K562 (cell line): Measurements from ENCODE around the gene CREB3L2. TPM values are rescaled to one million over a fixed set of nuclear protein-coding genes. Genes with fewer than 3 reads are reported as not detected.

Source experiments
- CREM ChIP-seq: IDR thresholded peaks from 2 replicates; pipeline ENCODE4 v1.6.1; 2014; ENCODE audit warnings: antibody characterized with exemption, low read depth
- CSDE1 ChIP-seq, 2 experiments: fragments of 450-650 bp; IDR thresholded peaks; 2 replicates each; pipeline ENCODE4 v1.6.1; 2016; ENCODE audit warnings: mild to moderate bottlenecking in 1 of 2
- HNRNPK ChIP-seq: fragments of 200-400 bp; formaldehyde crosslinking; IDR thresholded peaks from one replicate; pipeline ENCODE4 v1.6.1; 2018; ENCODE audit warnings: mild to moderate bottlenecking, low read depth, low read length; ENCODE audit not compliant: poor library complexity, severe bottlenecking
- KAT2B ChIP-seq: IDR thresholded peaks from one replicate; pipeline ENCODE4 v1.6.1; 2012; ENCODE audit warnings: low read depth, mild to moderate bottlenecking, control low read depth, inconsistent platforms, low read length, moderate library complexity
- NBN ChIP-seq: fragments of 450-650 bp; IDR thresholded peaks from 2 replicates; pipeline ENCODE4 v1.6.1; 2016; ENCODE audit warnings: low read depth, mild to moderate bottlenecking
- PHF20 ChIP-seq: fragments of 450-650 bp; IDR thresholded peaks from 2 replicates; pipeline ENCODE4 v1.6.1; 2018; ENCODE audit not compliant: partially characterized antibody
- POLR2B ChIP-seq: fragments of 450-650 bp; IDR thresholded peaks from 2 replicates; pipeline ENCODE4 v1.6.1; 2018; ENCODE audit warnings: low read depth; ENCODE audit not compliant: partially characterized antibody
- RBM34 ChIP-seq: fragments of 200-400 bp; formaldehyde crosslinking; IDR thresholded peaks from 2 replicates; pipeline ENCODE4 v1.6.1; 2018; ENCODE audit warnings: low read length, borderline replicate concordance; ENCODE audit not compliant: insufficient read depth
- TCF3 ChIP-seq: sonication (generic); formaldehyde crosslinking; IDR thresholded peaks from 2 replicates; pipeline ENCODE4 v1.4.0; 2020; ENCODE audit warnings: mild to moderate bottlenecking, missing genetic modification reagents
- ZBTB9 ChIP-seq: fragments of 450-650 bp; formaldehyde crosslinking; IDR thresholded peaks from 2 replicates; pipeline ENCODE4 v1.4.0; 2020; ENCODE audit warnings: mild to moderate bottlenecking, moderate library complexity
- ZNF408 ChIP-seq: fragments of 250-450 bp; sonication (Bioruptor Pico); IDR thresholded peaks from 2 replicates; pipeline ENCODE4 v1.4.0; 2020; ENCODE audit warnings: low read depth, mild to moderate bottlenecking, moderate library complexity
- ZNF717 ChIP-seq: fragments of 250-450 bp; sonication (Bioruptor Pico); IDR thresholded peaks from 2 replicates; pipeline ENCODE4 v1.5.0; 2021
- polyA plus RNA-seq, 8 experiments: library from polyadenylated mRNA; depleted of rRNA in 4 of 8; stranded (reverse) in 5 of 8; unstranded in 3 of 8; fragments of >200 nt; fragmentation: Nextera tagmentation in 2 of 8; fragmentation: Illumina TruSeq in 1 of 8; extraction: Ambion mirVana in 2 of 8; extraction: Trizol in 1 of 8; gene quantifications; 2 replicates each; pipeline versions ENCODE4 v1.2.1 to v1.2.3, GENCODE V29; 2011 to 2014; ENCODE audit warnings: inconsistent platforms in 1 of 8, missing spikeins in 1 of 8
- total RNA-seq, 7 experiments: library from RNA; depleted of rRNA in 6 of 7; stranded (reverse); fragments of >200 nt in 6 of 7; fragmentation: Illumina TruSeq in 2 of 7; extraction: Trizol in 2 of 7; gene quantifications; 2 replicates each; pipeline versions ENCODE4 v1.2.1 to v1.2.3, GENCODE V29; 2011 to 2021; ENCODE audit warnings: low replicate concordance in 1 of 7
- TF ChIP-seq, protein P1 (sequence below): fragments of 450-650 bp; IDR thresholded peaks from 2 replicates; pipeline ENCODE4 v1.6.1; 2016
- TF ChIP-seq, protein P2 (sequence below), 3 experiments: fragments of 200-800 bp in 1 of 3; fragments of 250-450 bp in 1 of 3; fragments of 450-650 bp in 1 of 3; sonication (Bioruptor Pico) in 1 of 3; sonication (Bioruptor generic) in 1 of 3; formaldehyde crosslinking in 1 of 3; IDR thresholded peaks; 2 replicates each; pipeline versions ENCODE4 v1.6.1 to v1.8.0; 2016 to 2022; ENCODE audit warnings: mild to moderate bottlenecking in 2 of 3, missing genetic modification characterization in 2 of 3, missing compliant biosample characterization in 1 of 3, moderate library complexity in 1 of 3

The CREB3L2 gene
- total and polyA plus RNA-seq, 9 of the 15 experiments (the other 6 are each of a cell fraction or from before 2014, with no cell fraction given): 7.1 to 45.6 (median 15.8) TPM

GRCh38 chr7:137890449-137890921 lies 111.4 kb downstream of the CREB3L2 start (continued):
- no peak for TF ChIP-seq NBN
- TF ChIP-seq RBM34: no peak
- no peak for TF ChIP-seq CSDE1 (IDR thresholded peaks at IDR 0.05)
- no peak for TF ChIP-seq ZBTB9 (CRISPR knock-in tag)
- no peak for TF ChIP-seq PHF20
- TF ChIP-seq TCF3 (CRISPR knock-in tag): peak; percentile 30; the same call in 1 of the 2 replicates
- no peak for TF ChIP-seq POLR2B
- TF ChIP-seq, protein P1, sequence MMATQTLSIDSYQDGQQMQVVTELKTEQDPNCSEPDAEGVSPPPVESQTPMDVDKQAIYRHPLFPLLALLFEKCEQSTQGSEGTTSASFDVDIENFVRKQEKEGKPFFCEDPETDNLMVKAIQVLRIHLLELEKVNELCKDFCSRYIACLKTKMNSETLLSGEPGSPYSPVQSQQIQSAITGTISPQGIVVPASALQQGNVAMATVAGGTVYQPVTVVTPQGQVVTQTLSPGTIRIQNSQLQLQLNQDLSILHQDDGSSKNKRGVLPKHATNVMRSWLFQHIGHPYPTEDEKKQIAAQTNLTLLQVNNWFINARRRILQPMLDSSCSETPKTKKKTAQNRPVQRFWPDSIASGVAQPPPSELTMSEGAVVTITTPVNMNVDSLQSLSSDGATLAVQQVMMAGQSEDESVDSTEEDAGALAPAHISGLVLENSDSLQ: peak; percentile 61
- TF ChIP-seq CREM: peak; percentile 85
- no peak for TF ChIP-seq ZNF408 (CRISPR knock-in tag)
- TF ChIP-seq, protein P2, sequence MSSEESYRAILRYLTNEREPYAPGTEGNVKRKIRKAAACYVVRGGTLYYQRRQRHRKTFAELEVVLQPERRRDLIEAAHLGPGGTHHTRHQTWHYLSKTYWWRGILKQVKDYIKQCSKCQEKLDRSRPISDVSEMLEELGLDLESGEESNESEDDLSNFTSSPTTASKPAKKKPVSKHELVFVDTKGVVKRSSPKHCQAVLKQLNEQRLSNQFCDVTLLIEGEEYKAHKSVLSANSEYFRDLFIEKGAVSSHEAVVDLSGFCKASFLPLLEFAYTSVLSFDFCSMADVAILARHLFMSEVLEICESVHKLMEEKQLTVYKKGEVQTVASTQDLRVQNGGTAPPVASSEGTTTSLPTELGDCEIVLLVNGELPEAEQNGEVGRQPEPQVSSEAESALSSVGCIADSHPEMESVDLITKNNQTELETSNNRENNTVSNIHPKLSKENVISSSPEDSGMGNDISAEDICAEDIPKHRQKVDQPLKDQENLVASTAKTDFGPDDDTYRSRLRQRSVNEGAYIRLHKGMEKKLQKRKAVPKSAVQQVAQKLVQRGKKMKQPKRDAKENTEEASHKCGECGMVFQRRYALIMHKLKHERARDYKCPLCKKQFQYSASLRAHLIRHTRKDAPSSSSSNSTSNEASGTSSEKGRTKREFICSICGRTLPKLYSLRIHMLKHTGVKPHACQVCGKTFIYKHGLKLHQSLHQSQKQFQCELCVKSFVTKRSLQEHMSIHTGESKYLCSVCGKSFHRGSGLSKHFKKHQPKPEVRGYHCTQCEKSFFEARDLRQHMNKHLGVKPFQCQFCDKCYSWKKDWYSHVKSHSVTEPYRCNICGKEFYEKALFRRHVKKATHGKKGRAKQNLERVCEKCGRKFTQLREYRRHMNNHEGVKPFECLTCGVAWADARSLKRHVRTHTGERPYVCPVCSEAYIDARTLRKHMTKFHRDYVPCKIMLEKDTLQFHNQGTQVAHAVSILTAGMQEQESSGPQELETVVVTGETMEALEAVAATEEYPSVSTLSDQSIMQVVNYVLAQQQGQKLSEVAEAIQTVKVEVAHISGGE (CRISPR knock-in tag; IDR thresholded peaks at IDR 0.05): no peak
- no peak for TF ChIP-seq ZNF717 (CRISPR knock-in tag)
- no peak for TF ChIP-seq HNRNPK
- TF ChIP-seq KAT2B: no peak
